ENCODE data around the gene POT1.

- TF ChIP-seq, protein P1, sequence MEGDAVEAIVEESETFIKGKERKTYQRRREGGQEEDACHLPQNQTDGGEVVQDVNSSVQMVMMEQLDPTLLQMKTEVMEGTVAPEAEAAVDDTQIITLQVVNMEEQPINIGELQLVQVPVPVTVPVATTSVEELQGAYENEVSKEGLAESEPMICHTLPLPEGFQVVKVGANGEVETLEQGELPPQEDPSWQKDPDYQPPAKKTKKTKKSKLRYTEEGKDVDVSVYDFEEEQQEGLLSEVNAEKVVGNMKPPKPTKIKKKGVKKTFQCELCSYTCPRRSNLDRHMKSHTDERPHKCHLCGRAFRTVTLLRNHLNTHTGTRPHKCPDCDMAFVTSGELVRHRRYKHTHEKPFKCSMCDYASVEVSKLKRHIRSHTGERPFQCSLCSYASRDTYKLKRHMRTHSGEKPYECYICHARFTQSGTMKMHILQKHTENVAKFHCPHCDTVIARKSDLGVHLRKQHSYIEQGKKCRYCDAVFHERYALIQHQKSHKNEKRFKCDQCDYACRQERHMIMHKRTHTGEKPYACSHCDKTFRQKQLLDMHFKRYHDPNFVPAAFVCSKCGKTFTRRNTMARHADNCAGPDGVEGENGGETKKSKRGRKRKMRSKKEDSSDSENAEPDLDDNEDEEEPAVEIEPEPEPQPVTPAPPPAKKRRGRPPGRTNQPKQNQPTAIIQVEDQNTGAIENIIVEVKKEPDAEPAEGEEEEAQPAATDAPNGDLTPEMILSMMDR (IDR thresholded peaks at IDR 0.05): no peak
- TF ChIP-seq POLR2A (IDR thresholded peaks at IDR 0.05) (no peak), EP300 (IDR thresholded peaks at IDR 0.05) (no peak)
Observed at GRCh38 chr7:124839687-124840086, 89.9 kb downstream of the POT1 start.

Data from tibial nerve (tissue), 4 donors.